AG10803 (cell line): ENCODE measurements around the gene CCR2.
"Not testable (repeated sequence)": the region's sequence is repeated elsewhere in the genome, so short reads cannot be mapped to it uniquely, and the experiment has no call there.

ENCODE experiments used
- DNase-seq: peaks from one replicate; pipeline ENCODE4 v3.0.0; 2010; ENCODE audit warnings: low read depth
- H3K4me3 ChIP-seq: 2 replicates; pipeline ENCODE4 v1.5.1; 2011; ENCODE audit warnings: mild to moderate bottlenecking, low read length, control low read depth
- CTCF ChIP-seq: conservative IDR thresholded peaks from 2 replicates; pipeline ENCODE4 v1.5.1; 2011; ENCODE audit warnings: mild to moderate bottlenecking, low read length, control low read depth, inconsistent platforms

Gene CCR2

GRCh38 chr3:46389306-46389705 lies 35.4 kb downstream of the CCR2 start:
- no peak for TF ChIP-seq CTCF
- H3K4me3 ChIP-seq, result no peak overlapping the region
- no peak for DNase-seq

GRCh38 chr3:46391526-46391925 lies 37.6 kb downstream of the CCR2 start:
- not testable (repeated sequence) for DNase-seq, H3K4me3 ChIP-seq

- no peak for DNase-seq
- no peak for TF ChIP-seq CTCF
- H3K4me3 ChIP-seq, result no peak overlapping the region
Measured at GRCh38 chr3:46393011-46393410, 39.1 kb downstream of the CCR2 start.

GRCh38 chr3:46393554-46394434 lies 39.9 kb downstream of the CCR2 start:
- no peak for DNase-seq

GRCh38 chr3:46395210-46395661 lies 41.3 kb downstream of the CCR2 start:
- H3K4me3 ChIP-seq, result no peak overlapping the region
- TF ChIP-seq CTCF, result no peak
- DNase-seq, result no peak

More at GRCh38 chr3:46393554-46394434, 39.9 kb downstream of the CCR2 start:
- TF ChIP-seq CTCF, result no peak
- no peak overlapping the region for H3K4me3 ChIP-seq

- no peak overlapping the region for H3K4me3 ChIP-seq
- TF ChIP-seq CTCF, result no peak
- DNase-seq, result no peak
Measured at GRCh38 chr3:46395766-46396530, 42.0 kb downstream of the CCR2 start.

- no peak for DNase-seq
- H3K4me3 ChIP-seq, result no peak overlapping the region
- TF ChIP-seq CTCF, result no peak
Measured at GRCh38 chr3:46397111-46397510, 43.2 kb downstream of the CCR2 start.
